ENCODE measurements around the gene ARHGAP18.

ARHGAP18 gene

DNA sequence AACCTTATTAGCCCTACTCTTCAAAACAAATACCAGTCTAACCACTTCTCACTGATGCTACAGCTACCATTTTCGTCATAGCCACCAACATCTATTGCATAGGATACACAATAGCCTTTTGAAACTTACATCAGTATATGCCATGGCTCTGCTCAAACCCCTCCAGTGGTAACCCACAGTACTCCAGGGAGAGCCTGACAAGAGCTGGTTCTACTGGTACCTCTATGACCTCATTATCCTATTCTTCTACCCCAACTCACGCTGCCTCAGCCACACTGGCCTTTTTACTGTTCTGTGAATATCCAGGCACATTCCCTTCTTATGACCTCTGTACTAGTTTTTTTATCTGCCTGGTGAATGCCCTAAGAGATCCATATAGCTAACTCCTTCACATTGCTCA, 157.6 kb downstream of the ARHGAP18 start:
- TF ChIP-seq, protein P1, sequence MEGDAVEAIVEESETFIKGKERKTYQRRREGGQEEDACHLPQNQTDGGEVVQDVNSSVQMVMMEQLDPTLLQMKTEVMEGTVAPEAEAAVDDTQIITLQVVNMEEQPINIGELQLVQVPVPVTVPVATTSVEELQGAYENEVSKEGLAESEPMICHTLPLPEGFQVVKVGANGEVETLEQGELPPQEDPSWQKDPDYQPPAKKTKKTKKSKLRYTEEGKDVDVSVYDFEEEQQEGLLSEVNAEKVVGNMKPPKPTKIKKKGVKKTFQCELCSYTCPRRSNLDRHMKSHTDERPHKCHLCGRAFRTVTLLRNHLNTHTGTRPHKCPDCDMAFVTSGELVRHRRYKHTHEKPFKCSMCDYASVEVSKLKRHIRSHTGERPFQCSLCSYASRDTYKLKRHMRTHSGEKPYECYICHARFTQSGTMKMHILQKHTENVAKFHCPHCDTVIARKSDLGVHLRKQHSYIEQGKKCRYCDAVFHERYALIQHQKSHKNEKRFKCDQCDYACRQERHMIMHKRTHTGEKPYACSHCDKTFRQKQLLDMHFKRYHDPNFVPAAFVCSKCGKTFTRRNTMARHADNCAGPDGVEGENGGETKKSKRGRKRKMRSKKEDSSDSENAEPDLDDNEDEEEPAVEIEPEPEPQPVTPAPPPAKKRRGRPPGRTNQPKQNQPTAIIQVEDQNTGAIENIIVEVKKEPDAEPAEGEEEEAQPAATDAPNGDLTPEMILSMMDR (IDR thresholded peaks at IDR 0.05): no peak
- Mint-ChIP-seq H3K27me3 (ENCODE audit: low read depth, poor library complexity) (peaks cover 3% of the 10 kb centered on the region), H3K4me1 (peaks cover 2% of the 10 kb centered on the region), H3K36me3 (ENCODE audit: low read depth) (no peaks in the 10 kb centered on the region), H3K27ac (no peak overlapping the region), H3K4me3 (no peak overlapping the region), H3K9me3 (no peaks in the 10 kb centered on the region)
- DNase-seq: no peak

- no peaks in the 10 kb centered on the region for H3K9me3 Mint-ChIP-seq
- no peak overlapping the region for H3K4me3 Mint-ChIP-seq
- no peaks in the 10 kb centered on the region for H3K36me3 Mint-ChIP-seq (ENCODE audit: low read depth)
- peaks cover 3% of the 10 kb centered on the region for H3K27me3 Mint-ChIP-seq (ENCODE audit: low read depth, poor library complexity)
- peaks cover 5% of the 10 kb centered on the region for H3K4me1 Mint-ChIP-seq
- TF ChIP-seq, protein P1 (IDR thresholded peaks at IDR 0.05): no peak
- H3K27ac Mint-ChIP-seq: no peak overlapping the region
- DNase-seq: no peak
Measured at GRCh38 chr6:129551486-129551885, 158.5 kb downstream of the ARHGAP18 start.

DNA sequence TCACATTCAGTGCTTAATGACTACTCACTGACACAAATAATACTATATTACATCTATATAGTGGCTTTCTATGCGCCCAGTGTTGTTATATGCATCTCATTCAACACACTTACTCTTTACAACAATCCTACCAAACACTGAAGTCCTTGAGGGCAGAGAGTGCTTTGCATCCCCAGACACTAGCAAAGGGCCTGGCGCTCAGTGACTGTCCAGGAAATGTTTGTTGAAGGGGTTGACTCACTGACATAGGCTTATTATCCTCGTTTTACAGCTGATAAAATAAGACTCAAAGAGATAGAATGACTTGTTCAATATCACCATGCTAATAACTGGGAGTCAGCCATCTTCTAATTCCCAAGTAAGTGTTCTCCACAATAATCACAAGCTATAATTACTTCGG, 163.3 kb downstream of the ARHGAP18 start:
- no peaks in the 10 kb centered on the region for H3K9me3 Mint-ChIP-seq
- H3K27me3 Mint-ChIP-seq (ENCODE audit: low read depth, poor library complexity): no peaks in the 10 kb centered on the region
- no peak overlapping the region for H3K27ac Mint-ChIP-seq
- TF ChIP-seq, protein P1 (IDR thresholded peaks at IDR 0.05): no peak
- no peaks in the 10 kb centered on the region for H3K36me3 Mint-ChIP-seq (ENCODE audit: low read depth)
- DNase-seq: no peak
- H3K4me1 Mint-ChIP-seq: peaks cover 5% of the 10 kb centered on the region
- H3K4me3 Mint-ChIP-seq: no peak overlapping the region

- no peaks in the 10 kb centered on the region for H3K27me3 Mint-ChIP-seq (ENCODE audit: low read depth, poor library complexity)
- H3K27ac Mint-ChIP-seq: no peak overlapping the region
- no peaks in the 10 kb centered on the region for H3K36me3 Mint-ChIP-seq (ENCODE audit: low read depth)
- H3K4me3 Mint-ChIP-seq: no peak overlapping the region
- H3K4me1 Mint-ChIP-seq: peaks cover 5% of the 10 kb centered on the region
- TF ChIP-seq, protein P1 (IDR thresholded peaks at IDR 0.05): no peak
- no peaks in the 10 kb centered on the region for H3K9me3 Mint-ChIP-seq
- no peak for DNase-seq
Measured at GRCh38 chr6:129544892-129545612, 164.9 kb downstream of the ARHGAP18 start.

- H3K4me3 Mint-ChIP-seq: no peak overlapping the region
- DNase-seq: no peak
- no peaks in the 10 kb centered on the region for H3K27me3 Mint-ChIP-seq (ENCODE audit: low read depth, poor library complexity)
- H3K36me3 Mint-ChIP-seq (ENCODE audit: low read depth): no peaks in the 10 kb centered on the region
- H3K9me3 Mint-ChIP-seq: no peaks in the 10 kb centered on the region
- peaks cover 5% of the 10 kb centered on the region for H3K4me1 Mint-ChIP-seq
- H3K27ac Mint-ChIP-seq: no peak overlapping the region
- TF ChIP-seq, protein P1 (IDR thresholded peaks at IDR 0.05): no peak
Measured at GRCh38 chr6:129543981-129544380, 166.0 kb downstream of the ARHGAP18 start.

DNA sequence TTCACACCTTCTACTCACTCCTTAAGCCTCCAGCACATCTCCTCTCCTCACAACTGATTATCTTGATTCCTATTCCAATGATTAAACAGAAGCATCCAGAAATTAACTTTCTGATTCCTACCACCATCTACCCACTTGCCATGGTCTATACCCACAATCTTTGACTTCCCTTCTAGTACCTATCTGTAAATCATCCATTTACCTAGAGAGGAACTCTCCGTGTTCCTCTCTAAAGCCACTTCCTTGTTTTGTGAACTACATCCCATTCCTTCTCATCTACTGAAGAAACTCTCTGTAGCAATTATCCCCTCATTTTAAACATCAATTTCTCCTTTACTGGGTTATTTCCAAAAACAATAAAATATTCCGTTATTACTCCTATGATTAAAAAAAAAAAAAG, 167.3 kb downstream of the ARHGAP18 start:
- Mint-ChIP-seq H3K9me3 (no peaks in the 10 kb centered on the region), H3K4me3 (no peak overlapping the region), H3K27ac (no peak overlapping the region), H3K4me1 (peaks cover 5% of the 10 kb centered on the region), H3K27me3 (ENCODE audit: low read depth, poor library complexity) (no peaks in the 10 kb centered on the region), H3K36me3 (ENCODE audit: low read depth) (no peaks in the 10 kb centered on the region)
- TF ChIP-seq, protein P1 (IDR thresholded peaks at IDR 0.05): no peak
- DNase-seq: no peak
